HG03342 (cell line): ENCODE results near the gene CRNKL1.

Experiments
- ATAC-seq: cut with Tn5 transposase; IDR thresholded peaks from one replicate; pipeline ENCODE4 v1.9.1; 2021; ENCODE audit warnings: mild to moderate bottlenecking, moderate library complexity; ENCODE audit not compliant: unreplicated experiment

CRNKL1 gene

DNA sequence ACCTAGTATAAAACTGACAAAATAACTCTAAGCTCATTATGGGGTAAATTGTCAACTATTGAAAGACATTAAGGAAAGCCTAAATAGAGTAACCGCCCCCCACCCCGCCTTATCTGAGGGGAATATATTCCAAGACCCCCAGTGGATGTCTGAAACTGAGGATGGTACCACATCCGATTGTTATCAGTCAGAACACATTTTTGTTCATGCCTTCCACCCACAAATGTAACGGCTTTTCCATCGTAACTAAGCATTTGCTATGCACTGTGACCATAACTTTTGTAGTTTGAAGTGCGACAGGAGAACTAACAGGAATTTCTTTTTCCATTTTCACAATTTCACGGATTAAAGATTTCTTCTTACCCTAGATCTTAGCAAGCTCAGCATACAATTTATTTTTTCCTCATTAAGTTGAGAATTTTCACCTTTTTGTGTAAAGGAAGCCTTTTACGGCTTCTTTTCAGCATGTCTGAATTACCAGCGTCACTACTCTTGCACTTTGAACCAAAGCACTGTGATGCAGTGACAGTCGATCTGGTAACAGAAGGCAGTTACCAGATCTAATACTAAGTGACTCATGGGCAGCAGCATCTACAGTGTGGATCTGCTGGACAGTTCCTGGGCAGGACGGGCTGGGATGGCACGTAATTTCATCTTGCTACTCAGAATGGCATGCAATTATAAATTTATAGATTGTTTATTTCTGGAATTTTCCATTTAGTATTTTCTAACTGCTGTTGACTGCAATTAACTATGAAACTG is 11.9 kb upstream of the CRNKL1 start:
- no peak for ATAC-seq

DNA sequence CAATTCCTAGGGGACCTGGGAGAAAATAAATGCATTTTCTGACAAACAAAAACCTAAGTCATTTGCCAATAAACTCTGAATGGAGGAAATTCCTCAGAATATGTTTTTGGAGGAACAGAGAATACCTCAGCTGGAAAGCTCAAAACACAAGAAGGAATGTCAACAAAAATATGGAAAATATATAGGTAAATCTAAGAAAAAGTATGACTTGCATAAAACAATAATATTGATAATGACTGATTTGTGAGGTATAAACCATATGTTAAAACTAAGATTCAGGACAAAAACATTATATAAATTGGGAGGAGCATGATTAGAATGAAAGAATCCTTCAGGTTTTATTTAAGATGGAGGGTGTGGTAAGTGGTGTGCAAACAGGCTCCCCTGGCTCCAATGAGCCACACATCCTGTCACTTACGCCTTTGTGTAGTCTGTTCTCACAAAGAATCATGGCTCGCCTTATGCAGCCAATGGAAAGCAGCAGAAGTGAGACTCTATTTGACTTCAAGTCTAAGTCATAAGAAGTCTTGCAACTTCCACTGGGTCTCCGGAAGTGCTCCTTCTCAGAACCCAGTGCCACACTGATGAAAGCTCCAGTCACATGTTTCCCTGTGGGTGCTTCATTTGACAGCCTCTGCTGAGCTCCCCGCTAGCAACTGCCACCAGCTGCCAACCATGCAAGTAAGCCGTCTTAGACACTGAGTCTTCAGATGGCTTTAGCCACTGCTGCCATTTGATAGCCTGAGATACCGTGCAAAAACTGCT is 8.2 kb upstream of the CRNKL1 start:
- no peak for ATAC-seq

DNA sequence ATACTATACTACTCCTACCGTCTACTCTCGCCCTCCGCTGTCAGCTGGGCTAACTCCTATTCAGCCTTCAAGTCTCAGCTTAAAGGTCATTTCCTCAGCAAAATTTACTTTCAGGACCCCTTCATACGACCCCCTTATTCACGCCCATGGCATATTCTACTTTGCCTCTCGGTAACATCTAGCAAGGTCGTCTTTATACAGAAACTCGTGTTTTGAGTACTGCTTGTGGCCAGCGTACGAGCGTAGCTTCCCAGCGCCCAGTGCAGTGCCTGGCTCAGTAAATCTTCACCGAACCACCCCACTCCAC is 546 bp downstream of the CRNKL1 start:
- no peak for ATAC-seq

DNA sequence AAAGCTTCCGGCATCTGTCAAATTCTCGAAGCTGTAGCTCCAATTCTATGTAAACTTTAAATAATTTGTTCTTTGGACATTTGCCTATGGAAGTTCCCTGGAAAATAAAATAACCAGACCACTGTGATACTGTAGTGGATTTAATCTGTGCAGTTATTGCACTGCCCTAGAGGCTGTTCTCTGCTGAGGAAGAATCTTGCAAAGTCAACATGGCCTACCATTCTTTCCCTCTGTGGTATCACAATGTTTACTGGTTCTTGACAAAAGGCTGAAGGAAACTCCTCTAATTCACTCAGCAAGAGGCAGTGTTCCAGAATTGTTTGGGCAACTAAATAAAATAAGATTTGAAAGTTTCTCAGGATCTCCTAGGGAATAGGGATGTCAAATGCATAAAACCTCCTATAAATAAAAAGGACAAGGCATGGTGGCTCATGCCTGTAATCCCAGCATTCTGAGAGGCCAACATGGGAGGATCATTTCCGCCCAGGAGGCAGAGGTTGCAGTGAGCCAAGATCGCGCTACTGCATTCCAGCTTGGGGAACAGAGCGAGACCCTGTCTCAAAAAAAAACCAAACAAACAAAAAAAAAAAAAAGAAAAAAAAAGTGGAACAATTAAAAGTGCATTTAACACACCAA is 12.4 kb downstream of the CRNKL1 start:
- ATAC-seq: no peak

DNA sequence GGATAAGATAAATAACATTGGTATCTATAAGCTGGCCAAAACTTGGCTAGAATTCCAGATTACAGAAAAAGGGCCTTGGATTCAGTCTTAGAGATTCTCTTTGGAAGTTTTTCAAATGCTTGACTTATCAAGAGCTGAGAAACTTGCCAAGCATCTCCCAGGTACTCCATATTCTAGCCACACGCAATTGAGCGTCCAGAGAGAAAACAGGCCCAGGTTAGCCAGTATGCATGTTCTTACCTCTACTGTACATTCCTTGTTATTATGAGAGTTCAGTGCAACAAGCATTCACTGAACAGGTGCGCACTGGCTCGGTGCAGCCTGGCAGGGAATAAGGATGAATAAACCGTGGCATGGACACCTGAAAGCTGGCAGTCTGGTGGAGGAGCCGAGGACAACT is 13.7 kb downstream of the CRNKL1 start:
- ATAC-seq: no peak

DNA sequence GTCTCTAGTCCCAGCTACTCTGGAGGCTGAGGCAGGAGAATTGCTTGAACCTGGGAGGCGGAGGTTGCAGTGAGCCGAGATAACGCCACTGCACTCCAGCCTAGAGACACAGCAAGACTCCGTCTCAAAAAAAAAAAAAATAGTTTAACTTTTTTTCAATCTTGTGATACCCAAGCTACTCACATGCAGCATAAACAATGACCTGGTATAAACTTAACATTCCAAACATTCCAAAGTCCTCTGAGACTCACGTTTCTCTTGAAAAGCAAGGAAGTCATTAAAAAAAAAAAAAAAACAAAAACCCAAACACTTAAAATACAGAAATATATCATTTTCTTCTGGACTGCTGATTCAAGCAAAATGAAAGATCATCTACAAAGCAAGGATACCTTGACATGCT is 14.3 kb downstream of the CRNKL1 start:
- no peak for ATAC-seq

DNA sequence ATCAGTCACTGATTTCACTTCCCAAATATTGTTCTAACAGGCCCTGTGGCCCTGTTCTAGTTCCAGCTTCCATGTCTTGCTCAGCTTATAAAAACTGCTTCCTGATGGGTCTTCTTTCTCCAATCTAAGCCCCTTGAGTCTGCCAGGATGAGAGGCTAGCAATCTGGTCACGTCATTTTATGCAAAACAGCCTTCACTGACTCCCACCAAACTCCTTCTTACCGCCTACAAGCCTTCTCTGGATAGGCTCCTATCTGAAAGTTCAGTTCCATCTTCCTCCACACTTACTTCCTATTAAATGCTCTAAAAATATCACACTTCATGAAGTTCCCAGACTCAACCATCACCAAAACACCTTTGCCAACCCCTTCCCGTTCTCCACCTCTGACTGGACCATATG is 15.5 kb downstream of the CRNKL1 start:
- ATAC-seq: no peak

DNA sequence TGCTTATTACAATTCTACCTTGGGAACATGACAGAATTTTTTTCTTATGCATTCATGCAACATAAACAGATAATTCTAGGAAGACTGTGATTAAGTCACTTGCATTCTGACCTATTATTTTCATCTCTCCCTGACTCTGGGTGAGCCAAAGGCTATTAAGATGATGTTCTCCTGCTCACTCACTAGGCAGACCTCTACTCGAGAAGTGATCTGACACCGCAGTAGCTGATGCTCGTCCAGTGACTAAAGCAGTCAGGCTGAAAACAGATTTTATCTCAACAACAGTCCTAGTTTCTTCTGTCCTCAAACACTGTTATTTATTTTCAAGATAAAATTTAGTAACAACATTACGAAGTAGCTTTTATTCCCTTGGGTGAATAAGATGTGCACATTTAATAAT is 17.8 kb downstream of the CRNKL1 start:
- ATAC-seq: no peak

DNA sequence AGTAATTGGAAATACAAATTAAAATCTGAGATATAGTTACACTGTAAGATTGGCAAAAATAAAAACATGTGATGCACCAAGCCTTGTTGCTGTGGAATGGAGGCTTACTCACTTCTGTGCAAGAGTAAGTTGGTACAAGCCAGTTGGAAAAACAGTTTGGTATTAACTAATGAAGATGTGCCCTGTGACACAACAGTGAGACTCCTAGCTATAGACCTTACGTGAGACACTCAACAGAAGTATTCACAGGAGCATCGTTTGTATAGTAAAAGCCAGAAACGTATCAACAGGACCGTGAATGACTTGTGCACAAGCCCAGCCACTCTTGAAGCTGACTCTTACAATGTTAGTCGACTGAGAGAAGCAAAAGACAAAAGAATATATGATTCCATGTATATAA is 20.5 kb downstream of the CRNKL1 start:
- no peak for ATAC-seq

DNA sequence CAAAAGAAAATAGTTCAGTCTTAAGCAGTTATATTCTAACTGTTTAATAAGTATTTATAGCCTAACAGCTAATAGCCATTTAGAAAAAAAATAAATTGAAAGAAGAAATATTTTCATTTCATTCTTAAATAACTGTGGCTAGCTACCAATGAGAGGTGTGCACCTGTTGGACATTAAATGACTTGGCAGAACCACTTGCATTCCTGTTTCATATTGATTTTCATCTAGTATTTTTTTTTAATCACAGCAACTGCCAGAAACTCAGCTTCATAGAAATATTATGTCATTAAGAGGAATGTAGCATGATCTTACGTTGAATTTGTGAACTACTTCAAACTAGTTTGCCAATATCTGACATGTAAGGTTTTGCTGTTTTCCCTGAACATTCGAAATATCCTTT is 25.0 kb downstream of the CRNKL1 start:
- no peak for ATAC-seq

DNA sequence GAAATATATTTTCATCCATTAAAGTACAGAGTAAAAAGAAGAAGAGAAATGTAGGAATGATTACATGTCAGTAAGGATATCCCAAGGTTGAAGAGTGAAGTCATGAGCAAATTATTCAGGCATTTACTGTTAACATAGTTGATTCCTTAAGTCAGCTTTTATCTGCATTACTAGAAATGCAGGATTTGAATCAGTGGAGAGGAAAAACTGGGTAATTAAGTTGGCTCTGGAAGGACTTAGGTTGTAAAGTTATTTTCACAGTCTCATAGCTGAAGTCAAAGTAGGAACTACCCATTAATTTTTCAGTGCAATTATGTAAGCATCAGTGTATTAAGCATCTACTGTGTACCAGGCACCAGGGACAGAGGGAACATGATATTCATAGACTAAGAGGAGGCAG is 27.3 kb downstream of the CRNKL1 start:
- ATAC-seq: no peak

DNA sequence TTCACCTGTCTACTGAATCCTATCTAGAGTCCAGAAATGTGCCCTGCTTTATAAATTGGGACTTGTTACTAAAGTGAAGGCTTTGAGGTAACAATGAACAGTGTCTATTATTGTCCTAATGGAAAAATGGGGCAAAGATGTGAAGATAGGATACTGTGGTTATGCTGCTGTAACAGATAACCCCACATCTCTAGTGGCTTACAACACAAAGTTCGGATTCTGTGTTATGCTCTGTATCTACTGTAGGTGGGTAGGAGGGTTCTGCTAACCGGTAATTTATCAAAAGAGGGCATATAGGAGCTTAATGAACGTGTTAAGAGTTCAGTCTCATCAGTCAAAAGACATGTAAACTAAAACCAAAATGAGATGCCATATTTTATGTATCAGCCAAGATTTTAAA is 28.9 kb downstream of the CRNKL1 start:
- no peak for ATAC-seq

DNA sequence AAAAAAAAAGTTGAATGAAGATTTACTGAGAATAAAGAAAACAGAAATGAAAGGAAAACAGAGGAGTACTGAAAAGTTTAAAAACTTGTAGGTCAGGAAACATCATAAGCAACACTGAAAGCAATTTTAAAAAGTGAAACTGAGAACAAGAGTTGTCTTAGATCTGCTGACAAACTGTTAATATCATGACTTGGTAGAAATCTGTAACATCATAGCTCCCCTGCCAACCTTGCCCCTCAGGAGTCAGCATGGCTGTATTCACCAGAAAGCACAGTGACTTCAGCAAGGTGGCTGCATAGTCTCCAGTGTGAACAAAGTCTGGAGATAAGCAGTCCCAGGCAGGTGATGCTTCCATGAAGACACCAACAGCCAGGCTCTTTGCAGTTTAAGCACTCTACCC is 29.8 kb downstream of the CRNKL1 start:
- ATAC-seq: peak; percentile 54

DNA sequence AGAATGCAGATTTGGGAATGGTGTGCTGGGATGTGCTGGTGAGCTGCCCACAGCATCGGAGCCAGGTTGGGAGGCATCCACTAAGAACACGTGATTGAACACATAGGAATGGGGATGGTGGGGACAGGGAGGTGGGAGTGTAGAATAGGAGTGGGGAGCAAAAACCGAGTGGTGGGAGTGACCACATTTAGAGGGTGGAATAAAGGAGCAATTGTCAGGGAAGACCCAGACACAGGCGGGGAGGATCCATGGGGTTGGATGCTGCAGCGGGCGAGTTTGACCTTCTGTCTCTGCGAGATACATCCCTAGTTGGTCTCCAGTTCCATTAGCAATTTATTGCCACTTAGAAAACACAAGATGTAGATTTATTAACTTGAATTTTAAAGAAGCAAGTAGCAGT is 30.4 kb downstream of the CRNKL1 start:
- no peak for ATAC-seq

DNA sequence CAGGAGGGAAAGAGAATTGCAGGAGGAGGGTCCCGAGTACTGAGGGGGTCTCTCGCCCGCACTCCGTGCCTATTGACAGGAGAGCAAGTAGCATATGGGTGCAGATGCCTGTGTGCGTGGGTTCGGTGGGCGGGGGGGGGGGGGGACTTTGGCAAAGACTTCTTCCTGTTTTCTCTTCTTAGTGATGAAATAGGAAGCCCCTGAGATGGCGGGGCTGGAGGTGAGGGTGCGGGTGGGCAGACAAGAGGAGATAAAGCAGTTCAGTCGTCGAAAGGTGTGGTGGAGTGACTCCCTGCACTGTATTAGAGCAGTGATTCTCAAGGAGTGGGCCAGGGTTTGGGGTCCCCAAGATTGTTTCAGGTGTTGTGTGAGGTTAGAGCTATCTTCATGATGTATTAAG is 31.4 kb downstream of the CRNKL1 start:
- no peak for ATAC-seq

DNA sequence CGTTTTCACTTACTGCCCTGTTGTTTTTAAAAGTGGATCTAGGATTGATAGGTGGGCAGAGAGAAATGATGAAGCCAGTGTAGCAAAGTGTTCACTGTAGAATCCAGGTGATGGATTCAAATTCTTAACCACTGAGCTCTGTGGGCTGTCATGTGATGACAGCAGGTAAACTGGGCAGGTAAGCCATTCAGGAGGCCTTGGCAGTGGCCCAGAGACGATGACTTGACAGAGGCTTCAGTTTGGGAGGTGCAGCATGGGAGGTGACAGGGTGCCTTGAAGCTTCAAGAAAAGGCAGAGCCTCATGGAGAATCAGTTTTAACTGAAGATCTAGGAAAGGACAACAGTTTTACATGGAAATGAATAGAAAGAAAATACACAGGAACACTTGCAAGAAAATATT is 33.1 kb downstream of the CRNKL1 start:
- no peak for ATAC-seq

DNA sequence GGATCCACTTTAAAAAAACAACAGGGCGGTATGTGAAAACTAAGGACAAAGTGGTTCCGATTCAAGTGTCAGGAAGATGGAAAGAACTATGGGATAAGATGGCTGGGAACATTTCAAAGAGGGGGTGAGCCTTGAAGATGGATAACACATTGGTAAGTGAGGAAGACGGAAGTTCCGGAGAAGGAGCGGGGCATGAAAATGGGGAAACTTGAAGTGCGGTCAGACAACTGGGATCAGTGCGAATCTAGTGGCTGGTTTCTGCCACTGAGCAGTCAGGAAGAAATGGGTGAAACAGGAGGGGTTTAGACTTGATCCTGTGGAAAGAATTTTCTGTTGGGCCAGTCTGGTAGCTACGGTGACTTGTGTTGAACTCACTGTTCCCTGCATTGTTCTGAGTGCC is 33.9 kb downstream of the CRNKL1 start:
- ATAC-seq: no peak

DNA sequence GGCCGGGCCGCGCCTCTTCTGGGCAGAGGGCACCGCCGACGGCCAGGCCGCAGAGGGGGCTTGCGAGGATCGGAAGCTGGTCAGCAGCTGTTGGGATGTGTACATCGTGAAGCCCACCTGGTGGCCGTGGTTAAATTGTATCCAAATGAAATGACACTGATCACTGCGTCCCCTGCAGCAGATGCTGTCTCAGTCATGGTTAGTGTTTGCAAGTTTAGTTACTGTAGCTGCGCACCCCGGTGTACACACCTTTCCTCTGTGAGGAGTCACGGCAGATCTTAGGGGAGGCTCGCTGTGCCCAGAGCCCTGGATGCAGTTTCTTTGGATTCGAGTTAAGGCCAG is 34.5 kb downstream of the CRNKL1 start:
- ATAC-seq: peak; percentile 22

DNA sequence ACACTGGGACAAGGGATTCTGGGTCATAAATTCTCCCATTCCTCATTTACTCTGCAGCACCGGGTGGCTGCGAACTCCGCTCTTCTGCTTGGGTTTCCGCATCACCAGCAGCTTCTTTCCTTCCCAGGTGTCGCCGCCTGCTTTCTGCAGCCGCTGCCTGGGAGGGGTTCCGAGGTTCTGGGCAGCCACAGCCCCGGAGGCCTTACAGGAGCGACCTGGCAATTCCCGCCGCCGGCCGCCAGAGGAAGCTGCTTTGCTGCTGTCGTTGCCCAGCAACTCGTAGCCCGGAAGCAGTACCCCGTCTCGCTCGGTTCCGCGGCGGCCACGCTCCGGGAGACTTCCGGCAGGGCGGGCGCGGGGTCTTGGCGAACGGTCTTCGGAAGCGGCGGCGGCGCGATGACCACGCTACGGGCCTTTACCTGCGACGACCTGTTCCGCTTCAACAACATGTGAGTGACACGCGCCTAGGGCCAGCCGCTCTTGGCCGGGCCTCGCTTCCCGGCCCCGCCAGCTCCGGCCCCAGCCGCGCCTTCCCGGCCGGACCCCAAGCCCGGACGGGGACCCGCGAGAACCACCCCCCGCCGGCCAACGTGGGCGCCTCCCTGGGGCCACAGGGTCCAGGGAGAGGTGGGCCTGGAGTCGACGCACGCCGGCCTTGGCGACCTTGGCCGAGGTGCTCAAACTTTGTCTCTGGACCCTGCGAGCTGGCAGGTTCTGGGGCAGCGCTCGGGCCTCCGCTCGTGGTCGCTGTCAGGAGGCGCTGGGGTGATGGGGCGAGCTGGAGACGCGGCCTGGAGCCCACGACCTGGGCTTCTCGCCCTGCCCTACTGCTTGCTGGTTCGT is 35.0 kb downstream of the CRNKL1 start, which contains the start of gene NAA20:
Gene NAA20 (plus strand): TSS at position 362 of the 843 bp plus-strand sequence. CDS start 35 bp downstream, at position 397.
- ATAC-seq: peak; percentile 98

DNA sequence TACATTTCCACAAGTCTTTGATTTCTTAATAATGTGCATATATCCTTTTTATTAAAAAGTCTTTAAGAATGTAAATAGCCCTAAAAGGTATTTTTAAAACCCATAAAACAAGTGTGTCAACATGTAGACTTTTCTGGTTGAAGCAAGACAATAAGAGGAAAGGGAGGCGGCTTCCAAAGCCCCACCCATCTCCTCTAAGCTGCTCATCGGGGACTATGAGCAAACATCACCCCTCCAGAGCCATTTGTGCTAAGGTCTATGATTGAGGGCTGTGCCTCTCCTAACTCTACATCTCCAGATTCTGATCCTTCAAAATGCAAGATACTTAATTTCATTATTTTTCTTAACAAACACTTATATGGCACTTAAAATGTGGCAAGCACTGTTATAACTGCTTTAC is 37.6 kb downstream of the CRNKL1 start:
- no peak for ATAC-seq

DNA sequence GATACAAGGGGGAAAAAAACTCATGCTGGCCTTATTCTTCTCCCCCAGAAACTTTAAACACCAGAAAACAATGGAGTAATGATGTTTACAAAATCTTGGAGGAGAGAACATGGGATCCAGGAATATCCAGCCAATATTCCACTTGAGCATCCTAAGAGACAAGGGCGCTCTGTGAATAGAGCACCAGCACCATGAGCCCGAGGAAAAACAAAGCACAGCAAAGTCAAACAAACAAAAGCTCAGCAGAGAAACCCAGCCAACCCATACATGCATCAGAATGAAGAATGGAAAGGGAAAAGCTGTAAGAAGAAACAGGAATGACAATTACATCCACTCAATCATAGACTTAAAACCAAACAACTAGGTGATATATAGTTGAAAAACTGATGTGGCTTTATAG is 39.7 kb downstream of the CRNKL1 start:
- no peak for ATAC-seq
